ENCODE data around the gene KRT72.

KRT72 gene

GRCh38 chr12:52634266-52635056 is 33.2 kb upstream of the KRT72 start:
- Histone ChIP-seq H3K9ac (ENCODE audit: low read depth, low read length) (no peak overlapping the region), H3K4me1 (ENCODE audit: insufficient read depth, low read length) (no peaks in the 10 kb centered on the region)

GRCh38 chr12:52633383-52633782 is 32.1 kb upstream of the KRT72 start:
- H3K4me1 ChIP-seq (ENCODE audit: insufficient read depth, low read length): no peaks in the 10 kb centered on the region

More at GRCh38 chr12:52634266-52635056, 33.2 kb upstream of the KRT72 start:
- Histone ChIP-seq H3K9me3 (ENCODE audit: control insufficient read depth, insufficient read depth, low read length) (no peaks in the 10 kb centered on the region), H3K36me3 (ENCODE audit: insufficient read depth, low read length) (no peaks in the 10 kb centered on the region)

GRCh38 chr12:52632656-52633055 is 31.4 kb upstream of the KRT72 start:
- no peak overlapping the region for H3K9ac ChIP-seq (ENCODE audit: low read depth, low read length)
- H3K36me3 ChIP-seq (ENCODE audit: insufficient read depth, low read length): no peaks in the 10 kb centered on the region
- no peaks in the 10 kb centered on the region for H3K4me1 ChIP-seq (ENCODE audit: insufficient read depth, low read length)
- no peaks in the 10 kb centered on the region for H3K9me3 ChIP-seq (ENCODE audit: control insufficient read depth, insufficient read depth, low read length)

More at GRCh38 chr12:52633383-52633782, 32.1 kb upstream of the KRT72 start:
- Histone ChIP-seq H3K9me3 (ENCODE audit: control insufficient read depth, insufficient read depth, low read length) (no peaks in the 10 kb centered on the region), H3K9ac (ENCODE audit: low read depth, low read length) (no peak overlapping the region), H3K36me3 (ENCODE audit: insufficient read depth, low read length) (no peaks in the 10 kb centered on the region)

- Histone ChIP-seq H3K9me3 (ENCODE audit: control insufficient read depth, insufficient read depth, low read length) (no peaks in the 10 kb centered on the region), H3K4me1 (ENCODE audit: insufficient read depth, low read length) (no peaks in the 10 kb centered on the region), H3K36me3 (ENCODE audit: insufficient read depth, low read length) (no peaks in the 10 kb centered on the region), H3K9ac (ENCODE audit: low read depth, low read length) (no peak overlapping the region)
Measured at GRCh38 chr12:52631676-52632459, 30.6 kb upstream of the KRT72 start.

- Histone ChIP-seq H3K9ac (ENCODE audit: low read depth, low read length) (no peak overlapping the region), H3K36me3 (ENCODE audit: insufficient read depth, low read length) (no peaks in the 10 kb centered on the region), H3K9me3 (ENCODE audit: control insufficient read depth, insufficient read depth, low read length) (no peaks in the 10 kb centered on the region), H3K4me1 (ENCODE audit: insufficient read depth, low read length) (no peaks in the 10 kb centered on the region)
Measured at GRCh38 chr12:52631264-52631663, 30.0 kb upstream of the KRT72 start.

- Histone ChIP-seq H3K9ac (ENCODE audit: low read depth, low read length) (no peak overlapping the region), H3K9me3 (ENCODE audit: control insufficient read depth, insufficient read depth, low read length) (no peaks in the 10 kb centered on the region), H3K4me1 (ENCODE audit: insufficient read depth, low read length) (no peaks in the 10 kb centered on the region), H3K36me3 (ENCODE audit: insufficient read depth, low read length) (no peaks in the 10 kb centered on the region)
Measured at GRCh38 chr12:52630599-52631200, 29.4 kb upstream of the KRT72 start.

GRCh38 chr12:52630008-52630500 is 28.8 kb upstream of the KRT72 start:
- Histone ChIP-seq H3K36me3 (ENCODE audit: insufficient read depth, low read length) (no peaks in the 10 kb centered on the region), H3K9me3 (ENCODE audit: control insufficient read depth, insufficient read depth, low read length) (no peaks in the 10 kb centered on the region), H3K4me1 (ENCODE audit: insufficient read depth, low read length) (no peaks in the 10 kb centered on the region), H3K9ac (ENCODE audit: low read depth, low read length) (no peak overlapping the region)

GRCh38 chr12:52629281-52630007 is 28.2 kb upstream of the KRT72 start:
- no peaks in the 10 kb centered on the region for H3K36me3 ChIP-seq (ENCODE audit: insufficient read depth, low read length)
- H3K4me1 ChIP-seq (ENCODE audit: insufficient read depth, low read length): no peaks in the 10 kb centered on the region
- H3K9ac ChIP-seq (ENCODE audit: low read depth, low read length): no peak overlapping the region
- no peaks in the 10 kb centered on the region for H3K9me3 ChIP-seq (ENCODE audit: control insufficient read depth, insufficient read depth, low read length)

GRCh38 chr12:52628841-52629240 is 27.6 kb upstream of the KRT72 start:
- no peaks in the 10 kb centered on the region for H3K9me3 ChIP-seq (ENCODE audit: control insufficient read depth, insufficient read depth, low read length)
- no peaks in the 10 kb centered on the region for H3K4me1 ChIP-seq (ENCODE audit: insufficient read depth, low read length)
- H3K36me3 ChIP-seq (ENCODE audit: insufficient read depth, low read length): no peaks in the 10 kb centered on the region
- H3K9ac ChIP-seq (ENCODE audit: low read depth, low read length): no peak overlapping the region

GRCh38 chr12:52628111-52628507 is 26.8 kb upstream of the KRT72 start:
- Histone ChIP-seq H3K36me3 (ENCODE audit: insufficient read depth, low read length) (no peaks in the 10 kb centered on the region), H3K9me3 (ENCODE audit: control insufficient read depth, insufficient read depth, low read length) (no peaks in the 10 kb centered on the region), H3K4me1 (ENCODE audit: insufficient read depth, low read length) (no peaks in the 10 kb centered on the region), H3K9ac (ENCODE audit: low read depth, low read length) (no peak overlapping the region)

GRCh38 chr12:52627395-52628110 is 26.3 kb upstream of the KRT72 start:
- H3K9me3 ChIP-seq (ENCODE audit: control insufficient read depth, insufficient read depth, low read length): no peaks in the 10 kb centered on the region
- no peaks in the 10 kb centered on the region for H3K4me1 ChIP-seq (ENCODE audit: insufficient read depth, low read length)
- H3K36me3 ChIP-seq (ENCODE audit: insufficient read depth, low read length): no peaks in the 10 kb centered on the region
- H3K9ac ChIP-seq (ENCODE audit: low read depth, low read length): no peak overlapping the region

- no peaks in the 10 kb centered on the region for H3K9me3 ChIP-seq (ENCODE audit: control insufficient read depth, insufficient read depth, low read length)
- no peaks in the 10 kb centered on the region for H3K36me3 ChIP-seq (ENCODE audit: insufficient read depth, low read length)
- no peak overlapping the region for H3K9ac ChIP-seq (ENCODE audit: low read depth, low read length)
- H3K4me1 ChIP-seq (ENCODE audit: insufficient read depth, low read length): 0 out of 2 replicates have a peak, but pooled peaks cover 4% of the 10 kb centered on the region
Measured at GRCh38 chr12:52622349-52622748, 21.1 kb upstream of the KRT72 start.

GRCh38 chr12:52618866-52619265 is 17.6 kb upstream of the KRT72 start:
- Histone ChIP-seq H3K4me1 (ENCODE audit: insufficient read depth, low read length) (0 out of 2 replicates have a peak, but pooled peaks cover 4% of the 10 kb centered on the region), H3K9me3 (ENCODE audit: control insufficient read depth, insufficient read depth, low read length) (no peaks in the 10 kb centered on the region), H3K36me3 (ENCODE audit: insufficient read depth, low read length) (no peaks in the 10 kb centered on the region), H3K9ac (ENCODE audit: low read depth, low read length) (no peak overlapping the region)
